Measurements from ENCODE around the gene NARF.

GRCh38 chr17:82489851-82490511 is 31.4 kb downstream of the NARF start:
- no peak for TF ChIP-seq EZH2 (IDR thresholded peaks at IDR 0.05; ENCODE audit: borderline replicate concordance, low read depth, low read length, severe bottlenecking)
- no peak for TF ChIP-seq POLR2A (IDR thresholded peaks at IDR 0.05; ENCODE audit: low read depth, low read length)
- TF ChIP-seq CTCF (IDR thresholded peaks at IDR 0.05; ENCODE audit: extremely low read depth in 1 of 2, insufficient read depth in 1 of 2, low read depth in 1 of 2, low read length in 2 of 2) = no peak
- TF ChIP-seq MAX (IDR thresholded peaks at IDR 0.05; ENCODE audit: insufficient read depth, insufficient read length) = no peak
- TF ChIP-seq POLR2AphosphoS5 (IDR thresholded peaks at IDR 0.05; ENCODE audit: insufficient read depth, low read depth, low read length) = no peak

Data from endothelial cell of umbilical vein (primary cell).